Measurements from ENCODE around the gene ADAM8. TPM values are rescaled to one million over a fixed set of nuclear protein-coding genes. Genes with fewer than 3 reads are reported as not detected.

The ADAM8 gene
- polyA plus RNA-seq, 1 of the 3 experiments (the other 2 are of a cell fraction), result 1.7 TPM

DNA sequence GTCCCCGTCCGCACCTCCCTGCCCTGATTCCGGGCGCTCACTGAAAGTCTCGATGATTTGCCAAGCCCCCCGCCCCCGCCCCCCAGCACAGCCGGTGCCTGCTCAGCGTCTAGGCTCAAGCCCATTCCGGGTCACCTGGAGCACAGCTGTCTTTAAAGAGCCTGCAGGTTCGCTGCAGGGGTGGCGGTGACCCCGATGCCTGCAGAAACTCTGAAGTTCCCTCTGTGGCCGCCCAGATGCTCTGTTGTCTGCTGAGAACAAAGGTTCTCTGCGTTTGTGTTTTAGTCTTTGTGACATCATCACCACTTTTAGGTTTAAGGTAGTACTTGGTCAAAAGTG, 38.2 kb downstream of the ADAM8 start:
- H2AFZ ChIP-seq (ENCODE audit: low read depth), result no peak overlapping the region
- no peak overlapping the region for H3K4me2 ChIP-seq
- ChIA-PET POLR2A (no interaction called here), CTCF (interaction anchor here (0.9 kb wide), 1 partner anchor 95 kb away, joined by 3 read pairs; no protein-coding TSS in a partner anchor)
- H3K9me3 ChIP-seq, result no peaks in the 10 kb centered on the region
- H3K36me3 ChIP-seq (replicated peaks in 1 of 2; ENCODE audit: control insufficient read depth in 1 of 2, insufficient read depth in 2 of 2, low read length in 1 of 2), result no peaks in the 10 kb centered on the region
- H3K27ac ChIP-seq (ENCODE audit: low read depth in 2 of 2, low read length in 1 of 2), result no peak overlapping the region
- H3F3A ChIP-seq (replicated peaks; ENCODE audit: insufficient read depth), result no peaks in the 10 kb centered on the region
- H3K9me2 ChIP-seq, result no peaks in the 10 kb centered on the region
- no peaks in the 10 kb centered on the region for H3K79me2 ChIP-seq (ENCODE audit: insufficient read depth)
- peaks cover 54% of the 10 kb centered on the region for H3K27me3 ChIP-seq (ENCODE audit: insufficient read depth)
- WGBS (ENCODE audit: low lambda C conversion rate), result 11% methylated on average over 5 of the region's 15 CpGs
- no peak for TF ChIP-seq POLR2AphosphoS5 (IDR thresholded peaks at IDR 0.05; ENCODE audit: low read depth, low read length)
- no peak for TF ChIP-seq FOSL2 (IDR thresholded peaks at IDR 0.05; ENCODE audit: borderline replicate concordance, low read depth)
- TF ChIP-seq FOXJ3 (CRISPR knock-in tag; IDR thresholded peaks at IDR 0.05), result no peak
- no peak for TF ChIP-seq ELF1 (IDR thresholded peaks at IDR 0.05)
- TF ChIP-seq RAD21 (IDR thresholded peaks at IDR 0.05; ENCODE audit: low read length), result no peak
- TF ChIP-seq SMC3 (IDR thresholded peaks at IDR 0.05; ENCODE audit: low read depth, low read length), result no peak
- no peak for TF ChIP-seq EP300 (IDR thresholded peaks at IDR 0.05; ENCODE audit: borderline replicate concordance in 1 of 2, low read depth in 1 of 2, low read length in 1 of 2)
- TF ChIP-seq TEAD4 (IDR thresholded peaks at IDR 0.05; ENCODE audit: borderline replicate concordance, insufficient read depth), result no peak
- TF ChIP-seq, protein P1, sequence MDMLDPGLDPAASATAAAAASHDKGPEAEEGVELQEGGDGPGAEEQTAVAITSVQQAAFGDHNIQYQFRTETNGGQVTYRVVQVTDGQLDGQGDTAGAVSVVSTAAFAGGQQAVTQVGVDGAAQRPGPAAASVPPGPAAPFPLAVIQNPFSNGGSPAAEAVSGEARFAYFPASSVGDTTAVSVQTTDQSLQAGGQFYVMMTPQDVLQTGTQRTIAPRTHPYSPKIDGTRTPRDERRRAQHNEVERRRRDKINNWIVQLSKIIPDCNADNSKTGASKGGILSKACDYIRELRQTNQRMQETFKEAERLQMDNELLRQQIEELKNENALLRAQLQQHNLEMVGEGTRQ (IDR thresholded peaks at IDR 0.05; ENCODE audit: borderline replicate concordance, low read depth, low read length), result no peak
- no peak for TF ChIP-seq FOXM1 (IDR thresholded peaks at IDR 0.05; ENCODE audit: low read depth)
- TF ChIP-seq, protein P2, sequence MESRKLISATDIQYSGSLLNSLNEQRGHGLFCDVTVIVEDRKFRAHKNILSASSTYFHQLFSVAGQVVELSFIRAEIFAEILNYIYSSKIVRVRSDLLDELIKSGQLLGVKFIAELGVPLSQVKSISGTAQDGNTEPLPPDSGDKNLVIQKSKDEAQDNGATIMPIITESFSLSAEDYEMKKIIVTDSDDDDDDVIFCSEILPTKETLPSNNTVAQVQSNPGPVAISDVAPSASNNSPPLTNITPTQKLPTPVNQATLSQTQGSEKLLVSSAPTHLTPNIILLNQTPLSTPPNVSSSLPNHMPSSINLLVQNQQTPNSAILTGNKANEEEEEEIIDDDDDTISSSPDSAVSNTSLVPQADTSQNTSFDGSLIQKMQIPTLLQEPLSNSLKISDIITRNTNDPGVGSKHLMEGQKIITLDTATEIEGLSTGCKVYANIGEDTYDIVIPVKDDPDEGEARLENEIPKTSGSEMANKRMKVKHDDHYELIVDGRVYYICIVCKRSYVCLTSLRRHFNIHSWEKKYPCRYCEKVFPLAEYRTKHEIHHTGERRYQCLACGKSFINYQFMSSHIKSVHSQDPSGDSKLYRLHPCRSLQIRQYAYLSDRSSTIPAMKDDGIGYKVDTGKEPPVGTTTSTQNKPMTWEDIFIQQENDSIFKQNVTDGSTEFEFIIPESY (IDR thresholded peaks at IDR 0.05; ENCODE audit: borderline replicate concordance, low read depth), result no peak
- TF ChIP-seq TAF1 (IDR thresholded peaks at IDR 0.05; ENCODE audit: borderline replicate concordance, low read depth, low read length), result no peak
- TF ChIP-seq, protein P3, sequence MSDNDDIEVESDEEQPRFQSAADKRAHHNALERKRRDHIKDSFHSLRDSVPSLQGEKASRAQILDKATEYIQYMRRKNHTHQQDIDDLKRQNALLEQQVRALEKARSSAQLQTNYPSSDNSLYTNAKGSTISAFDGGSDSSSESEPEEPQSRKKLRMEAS (IDR thresholded peaks at IDR 0.05; ENCODE audit: low read depth), result no peak
- TF ChIP-seq GATA2 (CRISPR knock-in tag; IDR thresholded peaks at IDR 0.05), result no peak
- no peak for TF ChIP-seq SIN3A (IDR thresholded peaks at IDR 0.05; ENCODE audit: borderline replicate concordance, low read depth, low read length)
- no peaks in the 10 kb centered on the region for H3K4me1 ChIP-seq (ENCODE audit: control insufficient read depth in 1 of 2, insufficient read depth in 2 of 2, low read depth in 1 of 2, low read length in 1 of 2)
- no peak for DNase-seq
- no peaks in the 10 kb centered on the region for H4K20me1 ChIP-seq (ENCODE audit: insufficient read depth)
- no peak overlapping the region for H3K9ac ChIP-seq
- no peak overlapping the region for H3K4me3 ChIP-seq (ENCODE audit: low read depth in 2 of 2, low read length in 1 of 2)
